Stimulated activated CD8-positive, alpha-beta memory T cell treated with anti-CD3 and anti-CD28 coated beads, Interleukin-12 subunit alpha, Interleukin-12 subunit beta, amount 100 ng/mL, for 4 hours (primary cell): Measurements from ENCODE around the gene MIEF2.
A peak's percentile ranks its signal among the peaks of the same experiment; 100 is the strongest.
"Not testable (repeated sequence)": the region's sequence is repeated elsewhere in the genome, so short reads cannot be mapped to it uniquely, and the experiment has no call there.

Experiments used
- DNase-seq: peaks from one replicate; pipeline ENCODE4 v3.0.0-alpha.2; 2020; ENCODE audit warnings: low read depth

The MIEF2 gene, protein sequence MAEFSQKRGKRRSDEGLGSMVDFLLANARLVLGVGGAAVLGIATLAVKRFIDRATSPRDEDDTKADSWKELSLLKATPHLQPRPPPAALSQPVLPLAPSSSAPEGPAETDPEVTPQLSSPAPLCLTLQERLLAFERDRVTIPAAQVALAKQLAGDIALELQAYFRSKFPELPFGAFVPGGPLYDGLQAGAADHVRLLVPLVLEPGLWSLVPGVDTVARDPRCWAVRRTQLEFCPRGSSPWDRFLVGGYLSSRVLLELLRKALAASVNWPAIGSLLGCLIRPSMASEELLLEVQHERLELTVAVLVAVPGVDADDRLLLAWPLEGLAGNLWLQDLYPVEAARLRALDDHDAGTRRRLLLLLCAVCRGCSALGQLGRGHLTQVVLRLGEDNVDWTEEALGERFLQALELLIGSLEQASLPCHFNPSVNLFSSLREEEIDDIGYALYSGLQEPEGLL

DNA sequence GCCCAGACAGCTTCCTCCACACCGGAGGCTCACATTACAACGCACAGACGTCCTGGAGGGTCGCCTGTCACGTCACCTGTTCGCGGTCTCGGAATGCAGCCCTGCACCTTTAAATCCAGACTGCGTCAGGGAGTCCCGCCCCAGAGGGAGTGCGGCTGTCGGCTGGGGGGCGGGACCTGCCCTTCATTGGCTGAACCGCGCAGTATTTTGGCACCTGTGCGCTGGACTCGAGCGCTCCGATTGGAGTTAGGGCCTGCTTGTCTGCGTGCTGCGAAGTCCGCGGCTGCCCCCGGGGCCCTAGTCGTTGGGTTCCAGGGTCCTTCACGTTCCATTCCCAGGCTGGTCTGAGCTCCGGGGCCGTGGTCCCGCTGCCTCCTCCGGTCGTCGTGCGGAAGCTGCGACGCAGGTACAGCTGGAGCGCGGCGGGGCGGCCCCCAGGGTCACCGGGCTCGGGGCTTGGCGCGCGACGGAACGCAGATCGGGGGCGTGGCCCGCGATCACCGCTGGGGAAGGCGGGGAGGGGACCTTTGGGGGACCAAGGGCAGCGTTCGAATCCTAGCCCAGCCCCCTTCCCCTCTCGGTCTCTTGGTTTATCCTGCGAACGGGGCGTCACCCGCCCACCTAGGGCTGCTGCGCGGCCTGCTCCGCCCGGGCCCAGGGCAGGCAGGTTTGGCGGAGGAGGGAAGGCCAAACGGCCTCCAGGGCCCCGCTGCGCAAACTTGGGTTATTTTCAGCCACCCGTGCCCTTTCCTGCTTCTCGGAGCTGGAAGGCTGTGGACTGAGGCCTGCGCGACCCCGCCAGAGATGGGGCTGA lies at the start of gene MIEF2:
TSS of gene MIEF2 (plus strand) at position 331 of the 814 bp plus-strand sequence. CDS start 2,059 bp downstream, outside the sequence.
- DNase-seq, result peak; percentile 85

DNA sequence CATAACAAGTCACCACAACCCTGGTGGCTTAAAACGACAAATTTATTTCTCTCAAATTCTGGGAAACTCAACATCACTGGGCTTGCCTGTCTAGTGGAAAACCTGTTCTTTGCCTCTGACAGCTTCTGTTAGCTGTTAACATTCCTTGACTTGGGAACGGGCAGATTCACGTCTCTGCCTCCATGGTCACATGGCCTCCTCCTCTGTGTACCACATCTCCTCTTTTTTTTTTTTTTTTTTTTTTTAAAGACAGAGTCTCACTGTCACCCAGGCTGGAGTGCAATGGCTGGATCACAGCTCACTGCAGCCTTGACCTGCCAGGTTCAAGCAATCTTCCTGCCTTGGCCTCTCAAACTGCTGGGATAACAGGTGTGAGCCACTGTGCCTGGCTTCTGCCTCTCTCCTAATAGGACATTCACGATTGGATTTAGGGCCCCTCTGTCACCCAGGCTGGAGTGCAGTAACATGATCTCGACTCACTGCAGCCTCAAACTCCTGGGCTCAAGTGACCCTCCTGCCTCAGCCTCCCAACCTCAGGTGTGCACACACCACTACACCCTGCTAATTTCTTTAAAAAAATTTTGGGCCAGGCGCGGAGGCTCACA lies 46.7 kb upstream of the MIEF2 start:
- DNase-seq, result no peak

DNA sequence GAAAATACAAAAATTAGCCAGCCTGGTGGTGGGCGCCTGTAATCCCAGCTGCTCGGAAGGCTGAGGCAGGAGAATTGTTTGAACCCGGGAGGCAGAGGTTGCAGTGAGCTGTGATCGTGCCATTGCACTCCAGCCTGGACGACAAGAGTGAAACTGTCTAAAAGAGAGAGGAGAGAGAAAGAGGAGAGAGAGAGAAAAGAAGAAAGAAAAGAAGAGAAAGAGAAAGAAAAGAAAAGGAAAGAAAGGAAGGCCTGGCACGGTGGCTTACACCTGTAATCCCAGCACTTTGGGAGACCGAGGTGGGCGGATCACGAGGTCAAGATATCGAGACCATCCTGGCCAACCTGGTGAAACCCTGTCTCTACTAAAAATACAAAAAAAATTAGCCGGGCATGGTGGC lies 43.6 kb upstream of the MIEF2 start:
- DNase-seq, result not testable (repeated sequence)

DNA sequence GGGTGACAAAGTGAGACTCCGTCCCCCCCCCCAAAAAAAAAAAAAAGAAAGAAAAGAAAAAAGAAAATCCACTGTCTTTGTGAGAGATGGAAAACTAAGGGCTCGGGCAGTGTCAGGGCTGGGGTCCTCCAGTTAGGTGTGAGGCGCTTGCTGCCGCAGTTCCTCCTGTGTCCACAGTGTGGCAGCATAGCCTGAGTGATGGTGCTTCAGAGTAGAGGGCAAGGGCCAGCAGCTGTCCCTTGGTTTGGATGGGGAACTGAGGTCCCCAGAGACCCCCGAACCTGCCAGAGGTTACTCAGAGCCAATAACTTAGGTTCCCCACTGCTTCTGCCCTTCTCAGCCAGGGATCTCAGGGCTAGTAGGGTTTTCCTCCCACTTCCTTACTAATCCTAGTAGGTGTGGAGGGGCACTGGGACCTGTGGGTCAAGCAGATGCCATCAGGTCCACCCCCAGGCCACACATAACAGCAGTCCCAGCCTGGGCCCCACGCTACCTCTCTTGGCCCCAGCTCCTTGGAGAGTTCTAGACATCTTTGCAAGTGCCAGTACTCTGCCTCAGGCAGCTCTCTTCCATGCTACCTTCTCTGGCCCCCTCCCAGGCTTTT lies 42.9 kb upstream of the MIEF2 start:
- peak; percentile 48 for DNase-seq

DNA sequence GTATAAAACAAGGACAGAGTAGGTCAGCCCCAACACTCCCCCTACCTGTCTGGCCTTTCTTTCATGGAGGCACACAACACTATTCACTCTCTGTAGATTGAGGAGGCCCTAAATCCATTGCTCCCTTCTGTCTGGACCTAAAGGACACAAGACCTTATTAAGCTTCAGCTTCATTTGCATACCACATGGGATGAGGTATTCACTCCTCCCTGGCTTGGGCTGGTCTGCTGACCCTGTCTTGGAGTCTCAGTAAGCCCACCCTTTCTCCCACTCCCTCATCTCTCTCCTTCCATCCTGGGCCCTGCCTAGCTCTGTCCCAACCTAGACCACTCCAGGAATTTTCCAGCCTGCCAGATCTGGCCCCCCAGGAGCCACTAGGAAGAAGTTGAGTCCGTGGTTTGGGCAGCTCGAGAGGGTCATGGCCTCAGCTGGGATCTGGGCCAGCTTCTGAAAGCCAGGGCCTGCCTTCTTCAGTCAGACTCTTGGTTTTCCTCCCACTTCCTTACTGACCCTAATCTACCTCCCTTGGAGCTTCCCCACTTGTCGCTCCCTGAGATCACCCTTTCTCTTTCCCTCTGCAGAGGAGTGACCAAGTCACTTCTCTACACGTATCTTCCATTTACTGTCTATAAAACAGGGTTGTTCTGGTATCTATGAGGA lies 41.6 kb upstream of the MIEF2 start:
- DNase-seq, result no peak

DNA sequence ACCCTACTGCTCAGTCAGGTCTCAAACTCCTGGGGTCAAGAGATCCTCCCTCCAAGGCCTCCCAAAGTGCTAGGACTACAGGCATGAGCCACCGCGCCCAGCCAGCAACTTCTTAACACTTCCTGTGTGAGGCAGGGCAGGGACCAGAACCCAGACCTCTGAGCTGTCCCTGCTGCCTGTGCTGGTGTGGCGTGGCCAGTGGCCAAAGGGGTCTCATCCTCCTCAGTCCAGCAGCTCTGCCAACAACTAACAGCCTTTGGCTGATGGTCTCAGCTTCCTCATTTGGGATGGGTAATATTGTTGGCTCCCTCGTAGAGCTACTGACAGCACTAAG lies 36.4 kb upstream of the MIEF2 start:
- no peak for DNase-seq

DNA sequence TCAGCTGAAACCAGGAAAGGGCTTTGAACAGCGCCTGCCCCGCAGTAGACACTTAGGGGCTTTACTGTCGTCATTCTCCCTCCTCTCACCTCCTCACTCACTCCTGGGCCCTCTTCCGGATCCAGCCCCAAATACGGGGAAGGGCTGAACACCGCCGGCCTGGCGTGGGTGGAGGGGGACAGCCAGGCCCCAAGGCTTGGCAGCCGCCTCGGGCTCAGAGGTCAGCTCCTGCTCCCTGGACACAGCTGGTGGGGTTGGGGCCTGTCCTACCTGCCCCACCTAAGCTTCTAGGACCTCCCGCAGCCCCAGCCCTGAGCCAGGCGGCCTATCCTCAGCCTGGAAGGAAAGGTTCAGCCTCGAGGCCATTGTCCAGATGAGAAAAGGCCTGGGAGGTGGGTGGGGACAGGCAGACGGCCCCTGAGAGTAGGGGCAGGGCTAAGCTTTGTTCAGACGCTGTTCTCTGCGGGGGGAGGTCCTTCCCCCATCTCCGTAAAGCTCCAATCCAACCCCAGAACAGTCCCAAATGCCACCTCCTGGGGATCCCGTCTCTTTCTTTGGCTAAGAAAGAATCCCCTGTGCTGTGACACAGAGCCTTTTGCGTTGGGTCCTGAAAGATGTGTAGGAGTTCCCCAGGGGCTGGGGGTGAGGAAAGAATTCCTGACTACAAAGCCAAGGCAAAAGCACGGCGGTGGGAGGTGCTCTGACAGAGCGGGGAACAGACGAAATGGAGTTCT lies 35.9 kb upstream of the MIEF2 start:
- no peak for DNase-seq

DNA sequence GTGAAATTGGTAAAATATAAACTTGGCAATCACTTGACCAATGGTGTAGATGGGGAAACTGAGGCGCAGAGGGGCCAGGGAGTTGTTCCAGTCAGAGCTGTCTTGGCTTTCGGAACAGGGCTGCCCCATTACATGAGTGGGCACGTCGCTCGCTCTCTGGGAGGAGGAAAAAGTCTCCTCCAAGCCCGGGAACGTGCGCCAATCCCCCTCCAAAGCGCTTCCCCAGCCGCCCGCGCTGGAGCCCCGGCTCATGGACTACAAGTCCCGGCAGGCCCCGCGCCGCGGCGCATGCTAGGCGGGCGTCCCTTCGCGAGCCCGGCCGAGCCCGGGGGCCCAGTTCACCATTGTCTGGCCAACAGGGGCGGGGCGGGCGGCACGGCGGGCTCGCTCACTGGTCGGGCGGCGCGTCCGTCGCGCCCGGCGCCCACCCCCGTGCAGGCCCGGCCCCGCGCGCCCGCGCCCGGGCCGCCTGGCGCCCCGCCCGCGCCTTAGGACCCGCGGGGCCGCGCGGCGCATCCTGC lies 35.3 kb upstream of the MIEF2 start, which contains the start of gene LLGL1:
TSS of gene LLGL1 (plus strand) at position 515 of the 521 bp plus-strand sequence. CDS start 48 bp downstream, outside the sequence.
- peak; percentile 95 for DNase-seq

DNA sequence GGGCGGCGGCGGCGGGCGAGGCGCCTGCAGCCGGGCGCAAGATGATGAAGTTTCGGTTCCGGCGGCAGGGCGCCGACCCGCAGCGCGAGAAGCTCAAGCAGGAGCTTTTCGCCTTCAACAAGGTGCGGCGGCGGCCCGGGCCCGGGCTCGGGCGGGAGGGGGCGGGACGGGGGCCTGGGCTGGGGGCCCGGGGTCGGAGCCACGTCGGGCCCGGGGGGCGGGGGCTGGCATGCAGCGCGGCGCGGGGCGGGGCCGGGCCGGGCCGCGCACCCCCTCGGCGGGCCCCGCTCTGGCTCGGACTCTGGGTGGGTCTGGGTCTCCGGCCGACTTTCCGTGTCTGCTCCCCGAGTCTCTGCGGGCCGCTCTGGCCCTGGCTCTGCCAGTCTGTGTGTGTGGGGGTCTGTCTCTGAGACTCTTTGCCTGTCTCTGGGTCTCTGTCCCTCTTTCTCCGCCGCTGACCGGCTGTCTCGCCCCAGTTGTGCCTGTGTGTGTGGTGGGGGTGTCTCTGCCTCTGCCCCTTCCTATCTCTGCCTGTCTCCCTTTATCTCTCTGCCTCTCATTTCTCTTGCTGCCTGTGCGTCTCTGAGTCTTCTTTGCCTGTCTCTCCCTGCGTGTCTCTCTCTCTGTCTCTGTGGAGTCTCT lies 34.7 kb upstream of the MIEF2 start:
- DNase-seq, result no peak

DNA sequence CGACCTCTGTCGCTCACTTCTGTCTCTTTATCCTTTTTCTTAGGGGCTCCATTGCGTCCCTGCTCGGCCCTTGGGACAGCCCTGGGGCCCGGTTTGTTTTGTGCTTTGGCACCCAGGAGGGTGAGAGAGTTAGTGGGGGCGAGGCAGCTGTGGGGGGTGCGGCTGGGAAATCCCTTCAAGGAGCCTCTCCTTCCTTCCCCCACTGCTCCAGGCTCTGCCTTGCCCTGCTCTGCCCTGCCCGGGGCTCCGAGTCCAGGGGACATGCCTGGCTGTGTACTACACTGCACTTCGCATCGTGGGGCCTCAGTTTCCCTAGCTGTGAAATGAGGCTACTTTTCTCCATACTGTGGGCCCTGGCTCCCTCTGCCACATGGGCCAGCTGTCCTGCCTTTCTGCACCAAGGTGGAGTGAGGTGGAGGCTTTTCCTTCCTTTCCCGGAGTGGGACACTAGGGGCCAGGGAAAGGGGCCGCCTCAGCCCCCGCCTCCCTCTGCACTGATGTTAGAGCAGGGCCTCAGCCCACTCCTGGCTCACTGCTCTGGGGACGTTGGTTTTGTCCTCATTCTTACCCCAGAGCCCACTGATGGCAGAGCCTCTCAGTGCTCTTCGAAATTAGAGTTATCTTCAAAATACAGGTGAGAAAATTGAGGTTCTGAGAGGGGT lies 34.0 kb upstream of the MIEF2 start:
- no peak for DNase-seq

DNA sequence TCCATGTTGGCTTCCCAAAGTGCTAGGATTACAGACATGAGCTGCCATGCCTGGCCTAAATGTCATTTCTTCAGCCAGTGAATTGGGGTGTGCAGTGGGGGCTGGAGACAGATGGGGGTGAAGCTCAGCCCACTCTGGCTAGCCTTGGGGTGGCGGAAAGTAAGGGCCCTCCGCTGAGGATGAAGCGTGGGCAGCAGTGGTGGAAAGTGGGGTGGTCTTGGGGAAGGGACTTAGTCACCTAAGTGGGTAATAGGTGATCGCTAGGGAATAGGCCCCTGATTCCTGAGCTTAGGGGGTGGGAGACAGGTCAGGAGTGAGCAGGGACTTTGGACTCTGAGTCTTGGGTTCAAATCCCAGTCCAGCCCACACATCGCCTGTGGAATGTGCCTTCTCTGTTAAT lies 32.8 kb upstream of the MIEF2 start:
- no peak for DNase-seq

DNA sequence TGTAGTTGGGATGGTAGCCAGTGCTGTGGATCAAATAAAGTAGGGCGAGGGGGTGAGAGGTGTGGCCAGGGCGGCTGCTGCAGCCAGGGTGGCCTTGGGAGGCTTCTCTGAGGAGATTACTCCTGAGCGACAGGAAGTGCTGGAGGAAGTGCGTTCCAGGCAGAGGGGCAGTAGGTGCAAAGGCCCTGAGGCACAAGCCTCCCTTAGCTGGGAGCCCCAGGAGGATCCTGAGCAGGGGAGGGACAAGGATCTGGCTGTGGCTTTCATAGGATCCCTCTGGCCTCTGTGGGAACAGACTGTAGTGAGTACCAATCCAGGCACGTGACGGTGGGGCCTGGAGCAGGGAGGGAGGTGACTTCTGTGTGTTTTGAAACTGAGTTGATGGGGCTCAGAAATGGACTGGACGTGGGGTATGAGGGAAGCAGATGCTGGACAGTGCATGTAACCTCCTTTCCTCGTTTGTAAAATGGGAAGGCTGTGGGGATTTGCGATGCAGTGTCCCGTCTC lies 32.2 kb upstream of the MIEF2 start:
- DNase-seq, result no peak

DNA sequence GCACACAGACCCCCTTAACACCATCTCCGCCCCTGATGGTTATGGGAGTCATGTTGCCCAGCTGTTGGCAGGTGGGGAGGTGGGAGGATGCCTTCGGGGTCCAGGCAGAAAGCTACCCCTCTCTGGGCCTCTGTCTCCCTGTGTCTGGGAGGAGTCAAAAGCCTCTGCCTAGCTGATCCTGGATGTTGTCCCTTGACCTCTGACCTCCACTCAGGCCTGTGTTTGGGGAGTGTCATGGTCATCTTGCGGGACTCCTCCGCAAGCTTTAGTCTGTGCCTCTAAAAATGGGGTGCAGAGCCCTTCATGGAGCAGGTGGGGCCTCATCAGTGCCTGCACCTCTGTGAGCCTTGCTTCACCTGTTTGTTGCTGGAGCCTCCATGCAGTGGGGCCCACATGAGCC lies 31.2 kb upstream of the MIEF2 start:
- no peak for DNase-seq

DNA sequence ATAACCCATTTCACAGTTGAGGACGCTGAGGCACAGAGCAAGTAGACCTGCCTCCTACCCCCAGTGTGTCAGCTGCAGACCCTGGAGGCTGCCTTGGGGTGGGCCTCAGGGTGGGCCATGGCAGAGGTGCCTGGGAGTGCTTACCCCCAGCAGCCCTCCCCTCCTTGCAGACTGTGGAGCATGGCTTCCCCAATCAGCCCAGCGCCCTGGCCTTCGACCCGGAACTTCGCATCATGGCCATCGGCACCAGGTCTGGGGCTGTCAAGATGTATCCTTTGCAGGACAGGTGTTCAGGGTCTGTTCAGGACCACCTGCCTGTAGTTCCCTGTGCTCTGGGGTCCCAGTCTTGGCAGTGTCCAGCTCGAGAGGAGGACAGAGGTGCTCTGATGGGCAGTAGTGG lies 30.7 kb upstream of the MIEF2 start:
- DNase-seq, result no peak

DNA sequence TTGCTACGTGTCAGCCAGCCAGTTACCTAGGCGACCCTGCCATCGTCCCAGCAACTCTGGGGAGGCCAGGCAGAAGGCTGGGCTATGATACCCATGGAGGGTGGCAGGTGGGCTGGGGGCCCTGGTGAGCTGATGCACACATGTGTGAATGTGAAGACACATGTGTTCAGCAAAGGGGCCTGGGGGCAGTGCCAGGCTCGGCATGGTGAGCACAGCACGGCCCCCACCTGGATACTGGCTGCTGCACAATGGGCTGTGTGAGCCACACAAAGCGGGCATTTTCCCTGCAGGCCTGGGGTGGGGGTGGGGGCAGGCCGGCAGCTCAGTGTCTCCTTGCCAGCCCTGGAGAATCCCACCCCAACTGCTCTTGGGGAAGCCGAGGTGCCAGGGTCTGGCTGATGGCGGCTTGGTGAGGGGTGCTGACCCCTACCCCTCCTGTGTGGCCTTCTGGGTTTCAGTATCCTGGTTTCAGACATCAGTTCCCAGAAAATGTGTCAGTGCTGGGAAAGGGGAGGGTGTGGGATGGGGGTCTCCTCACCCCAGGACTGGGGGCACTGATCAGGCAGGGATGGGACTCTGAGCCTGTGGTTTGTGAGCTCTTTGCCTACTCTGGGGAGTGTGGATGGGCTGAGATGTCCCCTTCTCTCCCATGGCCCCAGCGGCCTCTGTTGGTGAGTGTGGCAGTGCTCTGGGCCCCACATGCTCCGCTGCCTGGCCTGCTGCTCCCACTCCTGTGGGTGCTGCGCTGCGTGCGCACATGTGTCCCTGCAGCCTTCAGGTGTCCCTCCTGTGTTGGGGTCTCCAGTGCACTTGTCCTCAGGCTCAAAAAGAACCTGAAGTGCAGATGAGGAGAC lies 29.9 kb upstream of the MIEF2 start:
- no peak for DNase-seq

DNA sequence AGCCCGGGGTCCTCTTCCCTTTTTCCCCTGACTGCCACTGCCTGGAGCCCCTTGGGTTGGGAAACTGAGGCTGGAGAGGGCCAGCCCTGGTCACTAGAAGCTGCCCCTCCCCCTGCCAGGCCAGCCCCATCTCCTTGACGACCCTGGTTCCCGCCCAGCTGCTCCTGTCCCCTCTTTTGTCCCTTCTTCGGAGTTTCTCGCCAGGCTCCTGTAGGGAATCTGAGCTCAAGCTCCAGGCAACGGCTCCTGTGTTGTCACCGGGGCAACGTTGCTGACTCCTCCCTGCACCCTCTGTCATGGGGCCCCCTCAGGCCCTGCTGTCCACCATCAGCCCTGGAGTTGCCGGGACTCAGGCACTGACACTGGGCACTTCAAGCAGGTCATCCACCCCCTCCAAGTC lies 29.3 kb upstream of the MIEF2 start:
- no peak for DNase-seq

DNA sequence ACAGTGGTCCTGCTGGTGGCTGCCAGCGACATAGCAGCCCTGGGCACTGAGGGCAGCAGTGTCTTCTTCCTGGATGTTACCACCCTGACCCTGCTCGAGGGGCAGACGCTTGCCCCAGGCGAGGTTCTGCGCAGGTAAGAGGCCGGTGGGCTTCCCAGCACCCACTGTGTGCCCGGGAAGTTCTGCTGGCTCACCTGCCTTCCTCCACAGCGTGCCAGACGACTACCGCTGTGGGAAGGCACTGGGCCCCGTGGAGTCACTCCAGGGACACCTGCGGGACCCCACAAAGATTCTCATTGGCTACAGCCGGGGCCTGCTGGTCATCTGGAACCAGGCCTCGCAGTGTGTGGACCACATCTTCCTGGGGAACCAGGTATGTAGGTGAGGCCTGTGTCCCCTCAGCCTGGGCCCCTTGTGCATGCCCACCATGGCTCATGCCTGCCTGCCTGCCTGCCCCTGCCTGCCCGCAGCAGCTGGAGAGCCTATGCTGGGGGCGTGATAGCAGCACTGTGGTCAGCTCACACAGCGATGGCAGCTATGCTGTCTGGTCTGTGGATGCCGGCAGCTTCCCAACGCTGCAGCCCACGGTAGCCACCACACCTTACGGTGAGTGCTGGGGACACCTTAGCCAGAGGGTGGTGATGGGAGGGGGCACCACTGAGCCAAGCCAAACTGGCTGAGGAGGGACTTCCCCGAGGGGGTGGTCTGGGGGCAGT lies 26.5 kb upstream of the MIEF2 start:
- no peak for DNase-seq

DNA sequence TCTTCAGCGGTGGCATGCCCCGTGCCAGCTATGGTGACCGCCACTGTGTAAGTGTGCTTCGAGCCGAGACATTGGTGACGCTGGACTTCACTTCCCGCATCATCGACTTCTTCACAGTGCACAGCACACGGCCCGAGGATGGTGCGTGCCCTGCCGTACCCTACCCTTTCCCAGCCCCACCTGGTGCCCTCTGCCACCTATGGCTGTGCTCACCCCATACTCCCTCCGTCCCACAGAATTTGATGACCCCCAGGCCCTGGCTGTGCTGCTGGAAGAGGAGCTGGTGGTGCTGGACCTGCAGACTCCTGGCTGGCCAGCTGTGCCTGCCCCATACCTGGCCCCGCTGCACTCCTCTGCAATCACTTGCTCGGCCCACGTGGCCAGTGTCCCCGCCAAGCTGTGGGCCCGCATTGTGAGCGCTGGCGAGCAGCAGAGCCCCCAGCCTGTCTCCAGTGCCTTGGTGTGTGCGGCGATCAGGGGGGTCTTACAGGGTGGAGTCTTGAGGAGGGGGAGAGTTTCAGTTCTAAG lies 25.5 kb upstream of the MIEF2 start:
- no peak for DNase-seq
